Measurements from ENCODE around the gene CTF1.

GRCh38 chr16:30941600-30942425 lies 45.4 kb downstream of the CTF1 start:
- no peak for TF ChIP-seq POLR2A (IDR thresholded peaks at IDR 0.05)
- TF ChIP-seq CTCF (IDR thresholded peaks at IDR 0.05): peak; percentile 66 to 88 (median 80)

Measured in adrenal gland (tissue), 5 donors.